ENCODE measurements around the gene NEU2. TPM values are rescaled to one million over a fixed set of nuclear protein-coding genes. Genes with fewer than 3 reads are reported as not detected.
"Not testable (repeated sequence)": the region's sequence is repeated elsewhere in the genome, so short reads cannot be mapped to it uniquely, and the experiment has no call there.

Gene NEU2
- total RNA-seq, 1 experiment from 2014 or later: not detected

- no peak overlapping the region for H3K27ac ChIP-seq (ENCODE audit: low read depth, low read length, poor library complexity, severe bottlenecking)
- no peaks in the 10 kb centered on the region for H3K4me1 ChIP-seq (ENCODE audit: insufficient read depth, low read length, poor library complexity, severe bottlenecking)
- H3K36me3 ChIP-seq (ENCODE audit: insufficient read depth, low read length, poor library complexity, severe bottlenecking): no peaks in the 10 kb centered on the region
- H3K9me3 ChIP-seq (ENCODE audit: low read depth, low read length, poor library complexity, severe bottlenecking): no peaks in the 10 kb centered on the region
- BruUV-seq (replicated peaks): no TSS peak
- POLR2A ChIA-PET (ENCODE audit: low non-redundant PET): no interaction called here
- no peak for DNase-seq (ENCODE audit: low spot score)
- no peaks in the 10 kb centered on the region for H3K27me3 ChIP-seq (replicated peaks; ENCODE audit: insufficient read depth, low read depth, low read length, poor library complexity)
- CTCF ChIA-PET: no interaction called here
- TF ChIP-seq CTCF (conservative IDR thresholded peaks at IDR 0.05; ENCODE audit: low read depth, low read length) (no peak), EZH2 (IDR thresholded peaks at IDR 0.05; ENCODE audit: borderline replicate concordance, low read depth, low read length, poor library complexity, severe bottlenecking) (no peak)
- H3K4me3 ChIP-seq (ENCODE audit: low read depth, low read length, poor library complexity, severe bottlenecking): no peak overlapping the region
- intact Hi-C loops (cut with micrococcal nuclease; ENCODE audit: unreplicated experiment): no loop called here
These were observed 16.2 kb downstream of the NEU2 start for GRCh38 chr2:233048569-233049193.

- CTCF ChIA-PET: no interaction called here
- no TSS peak for BruUV-seq (replicated peaks)
- TF ChIP-seq CTCF (conservative IDR thresholded peaks at IDR 0.05; ENCODE audit: low read depth, low read length): no peak
- TF ChIP-seq EZH2 (IDR thresholded peaks at IDR 0.05; ENCODE audit: borderline replicate concordance, low read depth, low read length, poor library complexity, severe bottlenecking): no peak
These were observed 16.8 kb downstream of the NEU2 start for GRCh38 chr2:233049194-233049761.

GRCh38 chr2:233051241-233052149 is 19.0 kb downstream of the NEU2 start:
- POLR2A ChIA-PET (ENCODE audit: low non-redundant PET): no interaction called here
- H3K27me3 ChIP-seq (replicated peaks; ENCODE audit: insufficient read depth, low read depth, low read length, poor library complexity): no peaks in the 10 kb centered on the region
- H3K27ac ChIP-seq (ENCODE audit: low read depth, low read length, poor library complexity, severe bottlenecking): no peak overlapping the region
- H3K36me3 ChIP-seq (ENCODE audit: insufficient read depth, low read length, poor library complexity, severe bottlenecking): no peaks in the 10 kb centered on the region
- TF ChIP-seq EZH2 (IDR thresholded peaks at IDR 0.05; ENCODE audit: borderline replicate concordance, low read depth, low read length, poor library complexity, severe bottlenecking) (no peak), CTCF (conservative IDR thresholded peaks at IDR 0.05; ENCODE audit: low read depth, low read length) (no peak)
- H3K4me1 ChIP-seq (ENCODE audit: insufficient read depth, low read length, poor library complexity, severe bottlenecking): no peaks in the 10 kb centered on the region
- no TSS peak for BruUV-seq (replicated peaks)
- no peaks in the 10 kb centered on the region for H3K9me3 ChIP-seq (ENCODE audit: low read depth, low read length, poor library complexity, severe bottlenecking)
- intact Hi-C loops (cut with micrococcal nuclease; ENCODE audit: unreplicated experiment): loop anchor here (10.0 kb wide), 1 partner anchor 447 kb away; no protein-coding TSS in a partner anchor
- CTCF ChIA-PET: interaction anchor here (0.6 to 0.9 kb wide), 2 partner anchors 23 to 215 kb away, joined by 3 read pairs; no protein-coding TSS in a partner anchor
- H3K4me3 ChIP-seq (ENCODE audit: low read depth, low read length, poor library complexity, severe bottlenecking): no peak overlapping the region
- no peak for DNase-seq (ENCODE audit: low spot score)

More at GRCh38 chr2:233049194-233049761, 16.8 kb downstream of the NEU2 start:
- no peaks in the 10 kb centered on the region for H3K36me3 ChIP-seq (ENCODE audit: insufficient read depth, low read length, poor library complexity, severe bottlenecking)
- no peak overlapping the region for H3K4me3 ChIP-seq (ENCODE audit: low read depth, low read length, poor library complexity, severe bottlenecking)
- H3K4me1 ChIP-seq (ENCODE audit: insufficient read depth, low read length, poor library complexity, severe bottlenecking): no peaks in the 10 kb centered on the region
- intact Hi-C loops (cut with micrococcal nuclease; ENCODE audit: unreplicated experiment): no loop called here
- H3K27ac ChIP-seq (ENCODE audit: low read depth, low read length, poor library complexity, severe bottlenecking): no peak overlapping the region
- H3K27me3 ChIP-seq (replicated peaks; ENCODE audit: insufficient read depth, low read depth, low read length, poor library complexity): no peaks in the 10 kb centered on the region
- POLR2A ChIA-PET (ENCODE audit: low non-redundant PET): no interaction called here
- no peaks in the 10 kb centered on the region for H3K9me3 ChIP-seq (ENCODE audit: low read depth, low read length, poor library complexity, severe bottlenecking)
- DNase-seq (ENCODE audit: low spot score): no peak

- intact Hi-C loops (cut with micrococcal nuclease; ENCODE audit: unreplicated experiment): loop anchor here (10.0 kb wide), 1 partner anchor 448 kb away; no protein-coding TSS in a partner anchor
- H3K27me3 ChIP-seq (replicated peaks; ENCODE audit: insufficient read depth, low read depth, low read length, poor library complexity); POLR2A ChIA-PET (ENCODE audit: low non-redundant PET); H3K27ac ChIP-seq (ENCODE audit: low read depth, low read length, poor library complexity, severe bottlenecking); H3K9me3 ChIP-seq (ENCODE audit: low read depth, low read length, poor library complexity, severe bottlenecking); H3K4me3 ChIP-seq (ENCODE audit: low read depth, low read length, poor library complexity, severe bottlenecking); H3K4me1 ChIP-seq (ENCODE audit: insufficient read depth, low read length, poor library complexity, severe bottlenecking); H3K36me3 ChIP-seq (ENCODE audit: insufficient read depth, low read length, poor library complexity, severe bottlenecking); BruUV-seq (replicated peaks); DNase-seq (ENCODE audit: low spot score): not testable (repeated sequence)
- CTCF ChIA-PET: interaction anchor here (0.7 to 0.9 kb wide), 2 partner anchors 24 to 89 kb away, joined by 3 to 4 read pairs; no protein-coding TSS in a partner anchor
These were observed 20.0 kb downstream of the NEU2 start for GRCh38 chr2:233052517-233052916.
